BE2C (cell line): Measurements from ENCODE around the gene PTPRG.

Source experiments
- DNase-seq: peaks from one replicate; pipeline ENCODE4 v3.0.0-alpha.2; 2020
- H3K27me3 ChIP-seq: fragments of 250-450 bp; sonication (Bioruptor Pico); 2 replicates; pipeline ENCODE4 v1.5.1; 2020; ENCODE audit warnings: mild to moderate bottlenecking
- H3K36me3 ChIP-seq: fragments of 250-450 bp; sonication (Bioruptor Pico); 2 replicates; pipeline ENCODE4 v1.5.1; 2020; ENCODE audit warnings: mild to moderate bottlenecking
- H3K4me1 ChIP-seq: fragments of 250-450 bp; sonication (Bioruptor Pico); 2 replicates; pipeline ENCODE4 v1.5.1; 2020
- H3K4me3 ChIP-seq: 2 replicates; pipeline ENCODE4 v1.5.1; 2011; ENCODE audit warnings: low read depth, low read length
- H3K9me3 ChIP-seq: fragments of 250-450 bp; sonication (Bioruptor Pico); 2 replicates; pipeline ENCODE4 v1.5.1; 2020
- CTCF ChIP-seq: IDR thresholded peaks from 2 replicates; pipeline ENCODE4 v1.5.1; 2012; ENCODE audit warnings: mild to moderate bottlenecking, low read depth, low read length

The PTPRG gene

GRCh38 chr3:62281726-62282125, 720.4 kb downstream of the PTPRG start:
- no peak for TF ChIP-seq CTCF
- Histone ChIP-seq H3K4me1 (peaks cover 14% of the 10 kb centered on the region), H3K27me3 (no peaks in the 10 kb centered on the region), H3K9me3 (no peaks in the 10 kb centered on the region), H3K4me3 (no peak overlapping the region), H3K36me3 (no peaks in the 10 kb centered on the region)
- no peak for DNase-seq

GRCh38 chr3:62284442-62284841, 723.1 kb downstream of the PTPRG start:
- TF ChIP-seq CTCF = no peak
- Histone ChIP-seq H3K36me3 (no peaks in the 10 kb centered on the region), H3K4me3 (no peak overlapping the region), H3K9me3 (no peaks in the 10 kb centered on the region), H3K4me1 (no peaks in the 10 kb centered on the region; the same call in 1 of the 2 replicates), H3K27me3 (no peaks in the 10 kb centered on the region)
- no peak for DNase-seq

- no peak for DNase-seq
- Histone ChIP-seq H3K4me1 (no peaks in the 10 kb centered on the region), H3K9me3 (no peaks in the 10 kb centered on the region), H3K4me3 (no peak overlapping the region), H3K27me3 (no peaks in the 10 kb centered on the region), H3K36me3 (no peaks in the 10 kb centered on the region)
- TF ChIP-seq CTCF = no peak
Observed at GRCh38 chr3:62287392-62287927, 726.1 kb downstream of the PTPRG start.

- no peaks in the 10 kb centered on the region for H3K36me3 ChIP-seq
- peaks cover 3% of the 10 kb centered on the region; the same call in 1 of the 2 replicates for H3K4me1 ChIP-seq
- no peaks in the 10 kb centered on the region for H3K9me3 ChIP-seq
- DNase-seq = no peak
- H3K4me3 ChIP-seq = no peak overlapping the region
- H3K27me3 ChIP-seq = no peaks in the 10 kb centered on the region
- TF ChIP-seq CTCF = no peak
Observed at GRCh38 chr3:62289922-62290321, 728.6 kb downstream of the PTPRG start.

GRCh38 chr3:62293051-62293780, 731.8 kb downstream of the PTPRG start:
- Histone ChIP-seq H3K9me3 (no peaks in the 10 kb centered on the region), H3K27me3 (no peaks in the 10 kb centered on the region), H3K4me1 (peaks cover 3% of the 10 kb centered on the region; the same call in 1 of the 2 replicates), H3K4me3 (no peak overlapping the region), H3K36me3 (no peaks in the 10 kb centered on the region)
- TF ChIP-seq CTCF = no peak
- DNase-seq = no peak

GRCh38 chr3:62295571-62295970, 734.2 kb downstream of the PTPRG start:
- TF ChIP-seq CTCF = no peak
- no peak for DNase-seq
- Histone ChIP-seq H3K9me3 (no peaks in the 10 kb centered on the region), H3K4me1 (peaks cover 3% of the 10 kb centered on the region; the same call in 1 of the 2 replicates), H3K4me3 (no peak overlapping the region), H3K36me3 (no peaks in the 10 kb centered on the region), H3K27me3 (no peaks in the 10 kb centered on the region)
